HCT116 (cell line): ENCODE measurements around the gene ZNF280C. TPM values are rescaled to one million over a fixed set of nuclear protein-coding genes. Genes with fewer than 3 reads are reported as not detected.

Source experiments
- ATAC-seq: fragments of 200-7000 bp; cut with Tn5 transposase; 2 replicates; pipeline ENCODE4 v1.9.1; 2020; ENCODE audit warnings: mild to moderate bottlenecking, moderate library complexity
- BruUV-seq: library from RNA; stranded (reverse); fragments of 400-500 nt; replicated peaks from 2 replicates; lab custom pipeline; 2021; lab: Mats Ljungman, UMichigan
- CTCF ChIA-PET: fragments of 300-600 bp; sonication (Branson Sonifier 250); formaldehyde crosslinking; loops from one replicate; lab custom pipeline; 2021; ENCODE audit warnings: antibody characterized with exemption; lab: Charles Lee
- POLR2A ChIA-PET: fragments of 300-600, 350-600 bp; sonication (Branson Sonifier 250); formaldehyde crosslinking; loops from one replicate; lab custom pipeline; 2021; ENCODE audit warnings: antibody characterized with exemption; lab: Charles Lee
- RAD21 ChIA-PET, 2 experiments: fragments of 300-600 bp; sonication (Branson Sonifier 250); formaldehyde crosslinking; loops; one replicate each; lab custom pipeline; 2023; ENCODE audit warnings: low total read pairs in 2 of 2; ENCODE audit not compliant: uncharacterized antibody in 2 of 2, unreplicated experiment in 2 of 2, low non-redundant PET in 1 of 2; lab: Charles Lee
- DNase-seq: peaks from one replicate; pipeline ENCODE4 v3.0.0-alpha.2; 2010; ENCODE audit warnings: low read depth, low spot score
- H2AFZ ChIP-seq: fragments of 200-600 bp; shearing (Covaris generic), sonication (generic); 2 replicates; pipeline ENCODE4 v1.6.1; 2017; ENCODE audit warnings: low read depth, mixed run types, mixed read lengths, antibody characterized with exemption, low read length; ENCODE audit not compliant: poor library complexity, severe bottlenecking
- H3K27ac ChIP-seq: 2 replicates; pipeline ENCODE4 v1.5.1; 2012; ENCODE audit warnings: low read depth, low read length
- H3K27me3 ChIP-seq: fragments of 200-600 bp; sonication (generic); 2 replicates; pipeline ENCODE4 v1.6.1; 2016; ENCODE audit warnings: mixed run types, low read length, mixed read lengths; ENCODE audit not compliant: insufficient read depth
- H3K36me3 ChIP-seq, 2 experiments: fragments of 200-500 bp in 1 of 2; fragments of 200-600 bp in 1 of 2; sonication (Bioruptor generic) in 1 of 2; sonication (generic) in 1 of 2; 2 replicates each; pipeline versions ENCODE4 v1.5.1 to v1.6.1; 2014 to 2016; ENCODE audit warnings: low read length in 2 of 2, inconsistent platforms in 1 of 2, mixed read lengths in 1 of 2, mixed run types in 1 of 2; ENCODE audit not compliant: insufficient read depth in 2 of 2, control insufficient read depth in 1 of 2
- H3K4me1 ChIP-seq, 2 experiments: fragments of 200-600 bp in 1 of 2; sonication (generic) in 1 of 2; 2 replicates each; pipeline versions ENCODE4 v1.5.1 to v1.6.1; 2012 to 2017; ENCODE audit warnings: low read length in 2 of 2, inconsistent platforms in 1 of 2, mild to moderate bottlenecking in 1 of 2, mixed read lengths in 1 of 2, mixed run types in 1 of 2, moderate library complexity in 1 of 2; ENCODE audit not compliant: insufficient read depth in 2 of 2, control insufficient read depth in 1 of 2
- H3K4me2 ChIP-seq: fragments of 200-600 bp; sonication (generic); 2 replicates; pipeline ENCODE4 v1.6.1; 2017; ENCODE audit warnings: mixed run types, low read length, mixed read lengths
- H3K4me3 ChIP-seq, 2 experiments: fragments of 200-600 bp in 1 of 2; sonication (generic) in 1 of 2; replicated peaks in 1 of 2; 2 replicates each; pipeline ENCODE4 v1.5.1; 2011 to 2016; ENCODE audit warnings: low read length in 2 of 2, control low read depth in 1 of 2, low read depth in 1 of 2, mild to moderate bottlenecking in 1 of 2, mixed read lengths in 1 of 2, mixed run types in 1 of 2
- H3K79me2 ChIP-seq: fragments of 200-600 bp; sonication (generic); 2 replicates; pipeline ENCODE4 v1.6.1; 2017; ENCODE audit warnings: mild to moderate bottlenecking, mixed run types, low read length, moderate library complexity, mixed read lengths; ENCODE audit not compliant: insufficient read depth
- H3K9ac ChIP-seq: fragments of 200-600 bp; sonication (generic); 2 replicates; pipeline ENCODE4 v1.6.1; 2016; ENCODE audit warnings: low read length, mixed read lengths
- H3K9me2 ChIP-seq: fragments of 200-600 bp; sonication (generic), shearing (Covaris generic); 2 replicates; pipeline ENCODE4 v1.6.1; 2017; ENCODE audit warnings: mixed run types, mild to moderate bottlenecking, moderate library complexity; ENCODE audit not compliant: insufficient read depth
- H3K9me3 ChIP-seq, 2 experiments: fragments of 200-500 bp in 1 of 2; fragments of 200-600 bp in 1 of 2; sonication (Bioruptor generic) in 1 of 2; sonication (generic) in 1 of 2; 2 replicates each; pipeline ENCODE4 v1.6.1; 2014 to 2017; ENCODE audit warnings: low read length in 2 of 2, mixed read lengths in 2 of 2, inconsistent platforms in 1 of 2, low read depth in 1 of 2, mild to moderate bottlenecking in 1 of 2, mixed run types in 1 of 2, moderate library complexity in 1 of 2; ENCODE audit not compliant: control insufficient read depth in 1 of 2, insufficient read depth in 1 of 2
- H4K20me1 ChIP-seq: fragments of 200-600 bp; sonication (generic), shearing (Covaris generic); 2 replicates; pipeline ENCODE4 v1.6.1; 2017; ENCODE audit warnings: mixed run types, mild to moderate bottlenecking, moderate library complexity; ENCODE audit not compliant: insufficient read depth
- MAX ChIP-seq: IDR thresholded peaks from 2 replicates; pipeline ENCODE4 v1.6.1; 2012
- SRF ChIP-seq: IDR thresholded peaks from 2 replicates; pipeline ENCODE4 v1.6.1; 2012; ENCODE audit warnings: low read depth
- ZBTB33 ChIP-seq: IDR thresholded peaks from 2 replicates; pipeline ENCODE4 v1.6.1; 2011; ENCODE audit warnings: mild to moderate bottlenecking, low read length, moderate library complexity; ENCODE audit not compliant: insufficient replicate concordance; ENCODE audit errors: extremely low read depth
- ZNF274 ChIP-seq: fragments of 200-500 bp; sonication (Bioruptor generic); IDR thresholded peaks from 2 replicates; pipeline ENCODE4 v1.6.1; 2014; ENCODE audit warnings: mild to moderate bottlenecking, low read depth, low read length, inconsistent platforms
- intact Hi-C: fragments of 100-400 bp; cut with micrococcal nuclease; formaldehyde crosslinking; loops from 2 replicates; pipeline ENCODE4 v1.10.0; 2022
- total RNA-seq: library from RNA; stranded (reverse); gene quantifications from one replicate; pipeline ENCODE4 v1.2.1, GENCODE V29; 2021; ENCODE audit not compliant: unreplicated experiment

Gene ZNF280C
- total RNA-seq, 1 experiment from 2014 or later, result 12.3 TPM

GRCh38 chrX:130299279-130300009, 30.7 kb upstream of the ZNF280C start (continued):
- no peak for TF ChIP-seq ZNF274
- no peak for TF ChIP-seq MAX
- no peak for TF ChIP-seq SRF

GRCh38 chrX:130296743-130297142, 28.0 kb upstream of the ZNF280C start:
- no peak for TF ChIP-seq ZBTB33
- TF ChIP-seq, all 23 proteins: peak for 0
- Histone ChIP-seq H3K9ac (no peak overlapping the region), H3K79me2 (no peaks in the 10 kb centered on the region), H3K4me2 (no peak overlapping the region), H3K9me2 (no peaks in the 10 kb centered on the region), H3K27ac (no peak overlapping the region), H3K4me3 (no peak overlapping the region), H3K36me3 (no peaks in the 10 kb centered on the region), H4K20me1 (no peaks in the 10 kb centered on the region), H2AFZ (no peak overlapping the region), H3K27me3 (no peaks in the 10 kb centered on the region), H3K4me1 (peaks cover 0 to 5% of the 10 kb centered on the region in 2 experiments; a peak in 1 of 4 replicates), H3K9me3 (no peaks in the 10 kb centered on the region)
- intact Hi-C loops, result no loop called here
- DNase-seq (no peak), ATAC-seq (no peak)
- RAD21 ChIA-PET, result no interaction called here
- POLR2A ChIA-PET, result no interaction called here
- CTCF ChIA-PET, result no interaction called here
- BruUV-seq, result no TSS peak
